Testis (tissue), 2 donors: Measurements from ENCODE around the gene ADAM33.

Source experiments
- POLR2A ChIP-seq: fragments of 450-650 bp; IDR thresholded peaks from one replicate; pipeline ENCODE4 v1.6.1; 2017; ENCODE audit warnings: antibody characterized with exemption, mild to moderate bottlenecking, moderate library complexity
- TF ChIP-seq, protein P1 (sequence below), 3 experiments: fragments of 450-650 bp in 2 of 3; fragments of 200-600 bp in 1 of 3; sonication (generic) in 1 of 3; IDR thresholded peaks; one replicate each; pipeline ENCODE4 v1.5.1; 2016 to 2019; ENCODE audit warnings: antibody characterized with exemption in 3 of 3, mild to moderate bottlenecking in 2 of 3, moderate library complexity in 1 of 3

- TF ChIP-seq, protein P1, sequence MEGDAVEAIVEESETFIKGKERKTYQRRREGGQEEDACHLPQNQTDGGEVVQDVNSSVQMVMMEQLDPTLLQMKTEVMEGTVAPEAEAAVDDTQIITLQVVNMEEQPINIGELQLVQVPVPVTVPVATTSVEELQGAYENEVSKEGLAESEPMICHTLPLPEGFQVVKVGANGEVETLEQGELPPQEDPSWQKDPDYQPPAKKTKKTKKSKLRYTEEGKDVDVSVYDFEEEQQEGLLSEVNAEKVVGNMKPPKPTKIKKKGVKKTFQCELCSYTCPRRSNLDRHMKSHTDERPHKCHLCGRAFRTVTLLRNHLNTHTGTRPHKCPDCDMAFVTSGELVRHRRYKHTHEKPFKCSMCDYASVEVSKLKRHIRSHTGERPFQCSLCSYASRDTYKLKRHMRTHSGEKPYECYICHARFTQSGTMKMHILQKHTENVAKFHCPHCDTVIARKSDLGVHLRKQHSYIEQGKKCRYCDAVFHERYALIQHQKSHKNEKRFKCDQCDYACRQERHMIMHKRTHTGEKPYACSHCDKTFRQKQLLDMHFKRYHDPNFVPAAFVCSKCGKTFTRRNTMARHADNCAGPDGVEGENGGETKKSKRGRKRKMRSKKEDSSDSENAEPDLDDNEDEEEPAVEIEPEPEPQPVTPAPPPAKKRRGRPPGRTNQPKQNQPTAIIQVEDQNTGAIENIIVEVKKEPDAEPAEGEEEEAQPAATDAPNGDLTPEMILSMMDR (IDR thresholded peaks at IDR 0.05) = no peak
- no peak for TF ChIP-seq POLR2A
Measured at GRCh38 chr20:3658019-3658715, 23.6 kb downstream of the ADAM33 start.
